ENCODE data around the gene PRKACA. TPM values are rescaled to one million over a fixed set of nuclear protein-coding genes. Genes with fewer than 3 reads are reported as not detected.

PRKACA gene
- total and polyA plus RNA-seq, 2 donors (not counting 3 experiments of a cell fraction or from before 2014, with no cell fraction given) = 44.2 to 97.5 TPM

- peak within 1 kb of the TSS; percentile 99 for H2AFZ ChIP-seq (ENCODE audit: low read depth, low read length)
- POLR2A ChIA-PET = no interaction called here
- no peak within 1 kb of the TSS for H3K27ac ChIP-seq (ENCODE audit: insufficient read depth, low read depth, low read length)
- no peaks in the 10 kb centered on the region for H3K27me3 ChIP-seq (ENCODE audit: control insufficient read depth in 2 of 2, insufficient read depth in 2 of 2, low read length in 2 of 2)
- H3K9me1 ChIP-seq (replicated peaks; ENCODE audit: control insufficient read depth, extremely low read depth, insufficient read depth, low read length) = no peaks in the 10 kb centered on the region
- intact Hi-C loops (cut with micrococcal nuclease) = loop anchor here (1.0 to 5.0 kb wide), 5 partner anchors 40 to 285 kb away; partner anchors contain the start of genes ASF1B and RFX1
- H4K20me1 ChIP-seq (replicated peaks; ENCODE audit: control insufficient read depth, extremely low read depth, insufficient read depth, low read length) = no peaks in the 10 kb centered on the region
- H3K9me3 ChIP-seq (replicated peaks; ENCODE audit: control insufficient read depth, insufficient read depth, low read length) = no peaks in the 10 kb centered on the region
- H3K4me1 ChIP-seq (ENCODE audit: control insufficient read depth, extremely low read depth, insufficient read depth, low read length) = peaks cover 26% of the 10 kb centered on the region
- peak within 1 kb of the TSS; percentile 8 for H3K9ac ChIP-seq (replicated peaks; ENCODE audit: extremely low read depth, insufficient read depth, low read length)
- peak; percentile 43 for DNase-seq (ENCODE audit: low read depth, low spot score)
- no peaks in the 10 kb centered on the region for H3K79me2 ChIP-seq (ENCODE audit: control insufficient read depth, insufficient read depth, low read length)
- CTCF ChIA-PET = interaction anchor here (0.6 to 6.6 kb wide), 37 partner anchors 10 to 288 kb away, joined by 3 to 74 read pairs (median 5); partner anchors contain the start of genes ASF1B, BRME1, IL27RA and NANOS3
- dilution Hi-C loops (cut with MboI; ENCODE audit: extremely low pct_ligation_motif_present, low sequenced_read_pairs) = no loop called here
- H3K36me3 ChIP-seq (ENCODE audit: control insufficient read depth in 2 of 2, extremely low read depth in 1 of 2, insufficient read depth in 2 of 2, low read length in 2 of 2) = no peaks in the 10 kb centered on the region
- TF ChIP-seq GATA2 (IDR thresholded peaks at IDR 0.05; ENCODE audit: insufficient read depth, insufficient read length, low read depth, low read length) = no peak
- TF ChIP-seq MYC (IDR thresholded peaks at IDR 0.05; ENCODE audit: low read depth, low read length) = no peak
- no peak for TF ChIP-seq POLR2AphosphoS5 (IDR thresholded peaks at IDR 0.05; ENCODE audit: insufficient read depth, low read depth, low read length)
- peak; percentile 37 for TF ChIP-seq EZH2 (IDR thresholded peaks at IDR 0.05; ENCODE audit: borderline replicate concordance, low read depth, low read length, severe bottlenecking)
- peak within 1 kb of the TSS; percentile 79 for H3K4me2 ChIP-seq (ENCODE audit: insufficient read depth, low read length)
- peak within 1 kb of the TSS; percentile 43 to 61 (median 47) for H3K4me3 ChIP-seq (replicated peaks in 1 of 3; ENCODE audit: insufficient read depth in 1 of 3, low read depth in 1 of 3, low read length in 3 of 3)
- BruUV-seq (replicated peaks) = no TSS peak
- FAIRE-seq = no peak
Observed at GRCh38 chr19:14072535-14073260, 44.9 kb downstream of the PRKACA start, which contains the start of gene MISP3. TSS of gene MISP3 (plus strand) at chr19:14072786. CDS start at chr19:14073310, 524 bp downstream.

All from endothelial cell of umbilical vein (primary cell).